Measurements from ENCODE around the gene SLC5A5. TPM values are rescaled to one million over a fixed set of nuclear protein-coding genes. Genes with fewer than 3 reads are reported as not detected.
"Not testable (repeated sequence)": the region's sequence is repeated elsewhere in the genome, so short reads cannot be mapped to it uniquely, and the experiment has no call there.

SLC5A5 gene
- total RNA-seq, 1 experiment from 2014 or later, result not detected

DNA sequence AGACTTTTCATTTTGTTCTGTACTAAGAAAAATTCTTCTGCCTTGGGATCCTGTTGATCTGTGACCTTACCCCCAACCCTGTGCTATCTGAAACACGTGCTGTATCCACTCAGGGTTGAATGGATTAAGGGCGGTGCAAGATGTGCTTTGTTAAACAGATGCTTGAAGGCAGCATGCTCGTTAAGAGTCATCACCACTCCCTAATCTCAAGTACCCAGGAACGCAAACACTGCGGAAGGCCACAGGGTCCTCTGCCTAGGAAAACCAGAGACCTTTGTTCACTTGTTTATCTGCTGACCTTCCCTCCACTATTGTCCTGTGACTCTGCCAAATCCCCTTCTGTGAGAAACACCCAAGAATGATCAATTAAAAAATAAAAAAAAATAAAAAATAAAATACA is 47.4 kb downstream of the SLC5A5 start:
- not testable (repeated sequence) for DNase-seq (ENCODE audit: low spot score)

DNA sequence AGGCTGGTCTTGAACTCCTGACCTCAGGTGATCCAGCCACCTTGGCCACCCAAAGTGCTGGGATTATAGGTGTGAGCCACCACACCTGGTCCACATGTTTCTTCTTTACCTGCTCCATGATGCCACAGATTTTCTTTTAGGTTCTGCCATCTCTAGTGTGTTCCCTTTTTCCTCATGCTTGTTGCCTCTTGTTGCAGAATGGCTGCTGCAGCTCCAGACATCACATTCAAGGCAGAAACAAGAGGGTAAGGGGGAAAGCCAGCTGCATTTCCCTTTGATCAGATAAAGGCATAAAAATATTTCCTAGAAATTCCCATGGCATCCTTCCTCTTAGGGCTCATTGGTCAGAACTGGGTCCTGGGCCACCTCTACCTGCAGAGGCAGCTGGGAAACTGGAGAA is 48.8 kb downstream of the SLC5A5 start:
- no peak for DNase-seq (ENCODE audit: low spot score)

DNA sequence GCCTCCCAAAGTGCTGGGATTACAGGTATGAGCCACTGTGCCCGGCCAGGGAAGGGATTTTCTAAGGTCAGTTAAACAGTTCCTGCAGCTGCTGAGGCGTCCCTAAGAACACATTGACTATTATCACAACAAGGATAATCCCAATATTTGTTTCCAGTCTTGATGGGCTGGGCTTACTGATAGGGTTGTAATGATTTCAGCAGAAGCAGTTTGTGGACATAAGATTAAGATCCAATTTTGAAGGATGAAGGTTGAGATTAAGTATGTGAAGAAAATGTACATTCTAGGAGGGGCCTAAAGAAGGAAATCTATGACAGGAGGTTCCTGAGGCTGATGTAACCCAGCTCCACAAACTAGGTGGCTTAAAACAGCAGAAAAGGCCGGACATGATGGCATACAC is 50.4 kb downstream of the SLC5A5 start:
- no peak for DNase-seq (ENCODE audit: low spot score)

DNA sequence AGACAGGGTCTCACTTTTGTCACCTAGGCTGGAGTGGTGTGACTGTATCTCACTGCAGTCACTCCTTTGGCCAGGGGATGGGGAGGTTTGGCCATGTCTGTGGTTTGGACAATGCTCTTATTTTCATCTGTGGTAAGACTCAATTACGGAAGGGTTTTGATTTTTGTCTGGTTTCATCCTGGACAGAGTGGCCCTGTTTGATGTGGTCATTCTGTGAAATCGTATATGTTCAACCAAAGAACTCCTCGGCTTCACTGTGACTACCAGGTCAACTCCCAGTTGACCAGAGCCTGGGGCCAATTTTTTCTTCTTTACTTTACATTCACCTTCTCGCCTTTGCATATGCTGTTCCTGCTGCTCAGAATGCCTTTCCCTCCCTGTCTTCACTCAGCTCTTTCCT is 54.3 kb downstream of the SLC5A5 start:
- no peak for DNase-seq (ENCODE audit: low spot score)

DNA sequence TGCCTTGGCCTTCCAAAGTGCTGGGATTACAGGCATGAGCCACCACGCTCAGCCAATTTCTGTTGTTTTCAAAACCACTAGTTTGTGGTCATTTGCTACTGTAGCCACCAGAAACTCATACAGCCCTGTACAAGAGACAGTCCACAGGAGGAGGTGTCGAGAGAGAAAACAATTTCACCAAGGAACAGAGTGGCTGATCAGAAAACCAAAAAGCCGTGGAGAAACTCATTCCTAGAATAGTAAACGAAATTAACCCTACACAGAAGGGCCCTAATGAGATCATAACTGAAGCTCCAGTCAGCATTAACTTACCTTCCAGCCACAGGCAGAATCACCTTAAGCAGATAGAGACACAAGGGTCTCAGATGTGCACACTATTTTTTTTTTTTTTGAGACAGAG is 57.3 kb downstream of the SLC5A5 start:
- DNase-seq (ENCODE audit: low spot score), result no peak

DNA sequence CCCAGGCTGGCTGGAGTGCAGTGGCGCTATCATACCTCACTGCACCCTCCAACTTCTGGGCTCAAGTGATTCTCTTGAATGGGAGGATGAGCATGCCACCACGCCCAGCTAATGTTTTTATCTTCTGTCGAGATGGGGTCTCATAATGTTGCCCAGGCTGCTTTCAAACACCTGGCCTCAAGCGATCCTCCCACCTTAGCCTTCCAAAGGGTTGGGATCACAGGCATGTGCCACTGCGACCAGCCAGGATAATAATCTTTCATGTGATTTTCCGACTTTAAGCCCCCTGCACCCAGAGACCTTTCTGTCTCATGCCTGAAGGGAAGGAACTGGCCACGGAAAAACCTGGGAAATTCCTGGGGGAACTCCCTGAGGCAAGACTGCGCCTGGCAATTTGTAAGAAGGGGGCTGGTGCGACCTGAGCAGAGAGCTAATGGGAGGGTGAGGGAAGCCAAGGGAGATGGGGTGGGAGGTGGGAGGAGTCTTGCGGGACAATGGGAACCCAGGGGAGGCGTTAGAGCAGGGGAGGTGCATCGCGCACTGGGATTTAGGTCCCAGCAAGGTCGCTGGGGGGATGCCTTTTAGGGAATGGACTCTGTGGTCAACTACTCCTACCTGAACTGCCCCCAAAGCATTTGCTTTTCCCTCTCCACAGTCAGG is 59.9 kb downstream of the SLC5A5 start:
- DNase-seq (ENCODE audit: low spot score), result no peak

DNA sequence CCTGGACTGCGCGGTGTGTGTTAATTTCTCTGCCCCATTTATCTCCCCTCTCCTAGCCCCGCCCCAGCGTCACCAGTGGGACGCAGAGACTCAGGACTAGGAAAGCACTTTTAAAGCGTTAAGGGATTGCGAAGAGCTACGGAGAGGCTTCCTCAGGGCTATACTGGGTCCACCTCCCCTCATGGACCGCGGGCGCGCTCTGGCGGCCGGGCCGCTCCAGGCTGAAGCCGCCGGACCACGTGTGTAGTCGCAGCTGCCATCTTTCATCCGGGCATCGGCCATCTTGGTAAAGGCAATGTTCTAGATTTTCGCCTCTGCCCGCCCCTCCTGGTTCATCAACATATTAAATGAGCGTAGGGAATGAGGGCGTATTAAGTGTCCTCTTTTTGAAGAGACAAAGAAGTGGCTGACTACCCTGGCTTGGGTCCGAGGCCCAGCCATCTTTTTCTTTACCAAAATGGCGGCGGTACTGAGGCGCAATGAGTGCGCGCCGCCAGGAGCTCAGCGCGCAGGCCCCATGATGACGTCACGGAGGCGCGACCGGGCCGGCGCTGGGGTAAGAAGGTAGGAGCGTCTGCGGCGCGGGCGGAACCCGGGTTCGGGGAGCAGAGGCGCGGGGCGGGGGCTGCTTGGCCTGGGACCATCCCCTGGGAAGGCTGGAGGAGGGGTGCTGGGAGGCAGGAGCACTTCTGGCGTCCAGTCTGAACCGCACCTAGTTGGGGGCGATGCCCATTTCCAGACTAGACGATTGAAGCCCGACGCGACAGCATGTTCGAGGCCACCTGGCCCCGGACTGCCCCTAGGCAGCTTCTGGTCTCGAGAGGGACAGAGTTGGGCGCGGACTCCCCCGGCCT is 61.0 kb downstream of the SLC5A5 start, which contains the start of gene CCDC124:
CCDC124 (plus strand) TSS at position 531 of the 854 bp plus-strand sequence. CDS start 3,406 bp downstream, outside the sequence.
- DNase-seq (ENCODE audit: low spot score), result peak; percentile 90

DNA sequence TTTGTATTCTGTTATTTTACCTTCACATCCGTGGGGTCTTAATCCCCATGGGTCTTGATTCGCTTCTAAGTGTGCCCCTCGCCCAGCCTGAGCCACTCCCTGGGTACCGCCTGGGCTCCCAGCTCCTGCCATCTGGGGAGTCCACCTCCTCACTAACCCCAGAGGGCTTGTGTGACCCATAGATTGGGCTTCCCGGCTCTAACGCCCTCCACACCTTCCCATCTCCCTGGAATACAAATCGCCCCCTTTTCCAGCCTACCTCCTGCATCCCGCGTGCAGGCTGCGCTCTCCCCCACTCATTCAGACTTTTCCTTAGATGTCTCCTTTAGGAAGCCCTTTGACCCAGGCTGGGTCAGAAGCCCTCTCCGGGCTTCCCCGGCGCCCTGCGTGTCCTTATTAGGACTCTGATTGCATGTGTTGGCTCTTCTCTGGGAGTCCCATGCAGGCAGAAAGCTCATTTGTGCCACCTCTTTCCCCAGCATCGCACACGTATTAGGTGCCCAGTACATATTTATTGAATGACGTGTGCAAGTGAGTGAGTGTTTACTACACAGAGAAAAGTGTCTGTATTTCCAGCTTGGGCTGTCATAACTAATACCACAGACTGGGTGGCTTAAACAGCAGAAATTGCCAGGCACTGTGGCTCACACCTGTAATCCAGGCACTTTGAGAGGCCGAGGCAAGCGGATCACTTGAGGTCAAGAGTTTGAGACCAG is 61.8 kb downstream of the SLC5A5 start:
- DNase-seq (ENCODE audit: low spot score), result no peak

DNA sequence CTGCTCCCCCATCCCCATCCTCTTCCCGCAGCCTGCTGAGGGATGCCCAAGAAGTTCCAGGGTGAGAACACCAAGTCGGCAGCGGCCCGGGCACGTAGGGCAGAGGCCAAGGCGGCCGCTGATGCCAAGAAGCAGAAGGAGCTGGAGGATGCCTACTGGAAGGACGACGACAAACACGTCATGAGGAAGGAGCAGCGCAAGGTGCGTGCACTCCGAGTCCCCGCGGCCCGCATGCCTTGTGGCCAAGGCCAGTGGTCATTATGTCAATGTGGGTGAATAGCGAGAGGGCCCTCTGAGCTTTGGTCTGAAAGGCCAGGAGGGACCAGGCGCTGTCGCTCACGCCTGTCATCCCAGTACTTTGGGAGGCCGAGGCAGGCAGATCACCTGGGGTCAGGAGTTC is 64.6 kb downstream of the SLC5A5 start:
- no peak for DNase-seq (ENCODE audit: low spot score)

DNA sequence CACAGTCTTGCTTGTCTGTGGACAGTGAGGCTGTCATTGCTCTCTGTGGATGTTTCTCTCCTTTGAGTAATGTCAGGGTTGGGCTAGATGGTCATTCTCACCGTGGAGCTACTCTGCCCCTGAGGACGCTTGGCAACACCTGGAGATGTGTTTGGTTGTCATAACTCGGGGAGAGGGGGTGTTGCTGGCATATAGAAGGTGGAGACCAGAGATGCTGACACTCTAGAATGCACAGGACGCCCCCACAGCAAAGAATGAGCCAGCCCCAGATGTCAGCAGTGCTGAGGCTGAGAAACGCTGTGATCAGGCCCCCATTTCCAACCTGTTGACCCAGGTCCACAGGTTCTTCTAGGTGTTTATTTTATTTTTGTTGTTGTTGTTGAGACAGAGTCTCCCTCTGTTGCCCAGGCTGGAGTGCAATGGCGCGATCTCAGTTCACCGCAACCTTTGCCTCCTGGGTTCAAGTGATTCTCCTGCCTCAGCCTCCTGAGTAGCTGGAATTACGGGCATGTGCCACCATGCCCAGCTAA is 65.7 kb downstream of the SLC5A5 start:
- no peak for DNase-seq (ENCODE audit: low spot score)

DNA sequence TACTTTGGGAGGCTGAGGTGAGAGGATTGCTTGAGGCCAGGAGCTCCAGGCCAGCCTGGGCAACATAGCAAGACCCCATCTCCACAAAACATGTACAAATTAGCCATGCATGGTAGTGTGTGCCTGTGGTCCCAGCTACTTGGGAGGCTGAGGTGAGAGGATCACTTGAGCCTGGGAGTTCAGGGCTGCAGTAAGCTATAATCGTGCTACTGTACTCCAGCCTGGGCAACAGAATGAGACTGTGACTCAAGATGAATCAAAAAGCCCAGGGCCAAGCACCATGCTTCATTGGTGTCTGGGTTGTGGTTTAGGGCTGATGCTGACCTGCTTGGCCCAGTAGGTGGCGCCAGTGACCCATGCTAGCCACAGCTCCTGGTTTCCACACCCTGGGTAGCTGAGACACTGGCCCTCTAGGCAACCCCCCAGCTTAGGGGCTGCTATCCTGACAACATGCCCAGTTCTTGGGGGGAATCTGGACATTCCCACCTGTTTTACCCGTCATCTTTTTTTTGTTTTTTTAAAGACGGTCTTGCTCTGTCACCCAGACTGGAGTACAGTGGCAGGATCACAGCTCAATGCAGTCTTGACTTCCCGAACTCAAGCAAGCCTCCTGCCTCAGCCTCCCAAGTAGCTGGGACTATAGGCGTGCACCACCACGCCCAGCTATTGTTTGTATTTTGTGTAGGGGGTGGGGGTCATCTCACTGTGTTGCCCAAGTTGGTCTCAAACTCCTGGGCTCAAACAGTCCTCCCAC is 66.5 kb downstream of the SLC5A5 start:
- DNase-seq (ENCODE audit: low spot score), result peak; percentile 77

DNA sequence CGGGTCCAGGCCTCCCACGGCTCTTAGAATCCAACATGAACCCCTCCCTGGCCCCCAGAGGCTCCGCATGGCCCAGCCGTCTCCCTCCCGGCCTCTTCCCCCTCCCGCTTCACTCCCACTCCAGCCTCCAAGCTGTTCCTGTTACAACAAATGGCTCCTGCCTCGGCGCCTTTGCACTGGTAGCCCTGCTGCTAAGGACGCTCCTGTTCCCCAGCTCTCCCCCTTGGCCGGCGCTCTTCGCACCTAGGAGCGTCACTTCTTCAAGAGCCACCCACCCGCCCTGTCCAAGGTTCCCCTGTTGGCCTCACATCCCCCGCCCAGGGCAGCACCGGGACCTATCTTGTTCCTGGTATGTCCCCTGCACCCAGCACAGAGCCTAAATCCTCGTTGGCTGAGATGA is 70.4 kb downstream of the SLC5A5 start:
- no peak for DNase-seq (ENCODE audit: low spot score)

DNA sequence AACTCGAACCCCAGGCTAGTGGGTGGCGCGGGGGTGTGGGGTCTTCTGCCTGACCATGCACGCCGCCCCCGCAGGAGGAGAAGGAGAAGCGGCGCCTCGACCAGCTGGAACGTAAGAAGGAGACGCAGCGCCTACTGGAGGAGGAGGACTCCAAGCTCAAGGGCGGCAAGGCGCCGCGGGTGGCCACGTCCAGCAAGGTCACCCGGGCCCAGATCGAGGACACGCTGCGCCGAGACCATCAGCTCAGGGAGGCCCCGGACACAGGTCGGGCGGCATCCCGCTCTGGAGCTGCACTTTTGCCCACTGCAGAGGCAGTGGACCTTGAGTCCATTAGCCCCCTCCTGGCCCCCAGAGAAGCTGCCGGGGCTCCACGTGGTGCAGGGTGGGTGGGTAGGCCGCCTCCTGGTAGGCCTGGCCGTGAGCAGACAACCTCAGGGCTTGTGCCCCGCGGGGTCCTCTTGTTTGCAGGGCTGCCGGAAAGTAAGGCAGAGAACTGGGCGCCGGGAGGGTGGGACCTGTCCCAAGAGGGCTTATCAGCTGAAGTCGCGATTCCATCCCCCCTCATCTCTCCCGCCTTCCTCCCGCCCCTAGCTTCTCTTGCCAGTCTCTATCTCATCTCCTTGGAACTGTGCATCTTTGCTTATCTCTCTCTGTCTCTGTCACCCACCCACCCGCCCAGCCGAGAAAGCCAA is 71.0 kb downstream of the SLC5A5 start:
- DNase-seq (ENCODE audit: low spot score), result no peak

DNA sequence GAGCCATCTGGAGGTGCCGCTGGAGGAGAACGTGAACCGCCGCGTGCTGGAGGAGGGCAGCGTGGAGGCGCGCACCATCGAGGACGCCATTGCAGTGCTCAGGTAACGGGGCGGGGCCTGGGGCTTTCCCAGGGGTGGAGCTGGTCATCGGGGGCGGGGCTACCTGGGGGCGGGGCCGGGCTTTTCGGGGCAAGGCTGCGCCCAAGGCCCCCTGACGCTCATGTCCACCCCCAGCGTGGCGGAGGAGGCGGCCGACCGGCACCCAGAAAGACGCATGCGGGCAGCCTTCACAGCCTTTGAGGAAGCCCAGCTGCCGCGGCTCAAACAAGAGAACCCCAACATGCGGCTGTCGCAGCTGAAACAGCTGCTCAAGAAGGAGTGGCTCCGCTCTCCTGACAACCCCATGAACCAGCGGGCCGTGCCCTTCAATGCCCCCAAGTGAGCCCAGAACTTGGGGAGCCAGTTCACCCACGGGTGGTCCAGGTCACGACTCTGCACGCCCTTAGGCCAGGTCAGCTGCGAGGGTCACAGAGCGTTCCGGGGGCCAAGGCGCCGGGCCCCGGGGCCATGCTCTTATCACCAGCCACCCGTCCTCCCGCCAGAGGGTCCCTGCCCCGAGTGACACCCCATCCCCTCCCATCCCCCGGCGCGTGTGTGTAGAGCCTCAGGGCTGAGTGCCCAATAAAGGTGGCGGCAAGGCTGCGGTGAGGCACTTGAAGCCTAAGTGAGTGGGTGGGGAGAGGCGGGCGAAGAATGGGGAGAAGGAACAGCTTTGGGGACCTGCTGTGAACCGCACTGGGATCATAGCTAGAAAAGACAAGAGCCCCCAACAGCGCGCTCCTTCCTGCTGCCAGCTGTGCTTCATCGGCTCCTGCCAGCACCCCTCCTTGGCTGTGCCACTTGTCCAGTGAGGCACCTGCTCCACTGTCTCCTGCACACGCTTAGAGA is 71.8 kb downstream of the SLC5A5 start:
- no peak for DNase-seq (ENCODE audit: low spot score)

DNA sequence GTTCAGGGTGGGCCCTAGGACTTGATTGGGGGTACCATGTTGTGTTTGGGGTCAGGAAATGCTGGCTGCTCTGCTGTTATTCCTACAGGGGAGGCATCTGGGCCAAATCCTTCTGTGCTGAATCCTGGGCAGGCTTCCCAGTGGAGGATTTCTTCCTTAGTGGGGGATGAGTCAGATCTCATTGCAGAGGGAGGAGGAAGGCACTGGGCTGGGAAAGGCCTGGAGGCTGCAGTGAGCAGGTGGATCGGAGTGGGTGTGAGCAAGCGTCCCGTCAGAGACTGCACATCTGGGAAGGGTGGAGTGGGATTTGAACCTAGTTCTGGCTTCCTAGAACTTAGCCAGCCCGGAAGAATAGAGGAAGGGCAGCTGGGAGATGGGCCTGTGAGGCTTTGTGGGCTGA is 72.6 kb downstream of the SLC5A5 start:
- DNase-seq (ENCODE audit: low spot score), result no peak

All from H4 (cell line).